ENCODE data around the gene EPHB1. TPM values are rescaled to one million over a fixed set of nuclear protein-coding genes. Genes with fewer than 3 reads are reported as not detected.
"Not testable (repeated sequence)": the region's sequence is repeated elsewhere in the genome, so short reads cannot be mapped to it uniquely, and the experiment has no call there.

Gene EPHB1
- total RNA-seq, 4 donors from 2014 or later, result 1.00 to 8.9 (median 4.5) TPM

DNA sequence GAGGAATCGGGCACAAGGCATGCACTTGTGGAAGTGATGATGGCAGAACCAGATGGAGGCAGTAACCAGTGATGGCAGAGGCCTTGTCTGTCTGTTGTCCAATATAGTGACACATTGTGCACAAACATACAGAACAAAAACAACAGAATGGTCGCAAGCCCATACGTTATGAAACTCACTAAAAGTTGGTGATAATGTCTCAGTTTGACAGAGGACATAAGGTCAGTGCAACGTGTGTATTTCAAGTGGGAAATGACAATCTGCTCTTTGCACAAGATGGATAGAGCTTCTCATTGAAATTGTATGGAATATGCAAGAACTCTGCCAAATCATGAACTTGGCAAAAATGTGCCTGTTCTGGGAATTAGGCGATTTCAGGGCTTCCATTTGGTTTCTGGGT, 169.2 kb downstream of the EPHB1 start:
- ATAC-seq, result no peak
- intact Hi-C loops (cut with DNase I; ENCODE audit: low total_unique reads), result no loop called here
- Histone ChIP-seq H3K9me3 (no peaks in the 10 kb centered on the region), H3K36me3 (no peaks in the 10 kb centered on the region), H3K4me3 (no peak overlapping the region), H3K27ac (no peak overlapping the region), H3K27me3 (no peaks in the 10 kb centered on the region), H3K4me1 (no peaks in the 10 kb centered on the region)
- DNase-seq, result no peak
- TF ChIP-seq, protein P1, sequence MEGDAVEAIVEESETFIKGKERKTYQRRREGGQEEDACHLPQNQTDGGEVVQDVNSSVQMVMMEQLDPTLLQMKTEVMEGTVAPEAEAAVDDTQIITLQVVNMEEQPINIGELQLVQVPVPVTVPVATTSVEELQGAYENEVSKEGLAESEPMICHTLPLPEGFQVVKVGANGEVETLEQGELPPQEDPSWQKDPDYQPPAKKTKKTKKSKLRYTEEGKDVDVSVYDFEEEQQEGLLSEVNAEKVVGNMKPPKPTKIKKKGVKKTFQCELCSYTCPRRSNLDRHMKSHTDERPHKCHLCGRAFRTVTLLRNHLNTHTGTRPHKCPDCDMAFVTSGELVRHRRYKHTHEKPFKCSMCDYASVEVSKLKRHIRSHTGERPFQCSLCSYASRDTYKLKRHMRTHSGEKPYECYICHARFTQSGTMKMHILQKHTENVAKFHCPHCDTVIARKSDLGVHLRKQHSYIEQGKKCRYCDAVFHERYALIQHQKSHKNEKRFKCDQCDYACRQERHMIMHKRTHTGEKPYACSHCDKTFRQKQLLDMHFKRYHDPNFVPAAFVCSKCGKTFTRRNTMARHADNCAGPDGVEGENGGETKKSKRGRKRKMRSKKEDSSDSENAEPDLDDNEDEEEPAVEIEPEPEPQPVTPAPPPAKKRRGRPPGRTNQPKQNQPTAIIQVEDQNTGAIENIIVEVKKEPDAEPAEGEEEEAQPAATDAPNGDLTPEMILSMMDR (IDR thresholded peaks at IDR 0.05 in 4 of 5, conservative IDR thresholded peaks at IDR 0.05 in 1 of 5), result no peak
- no peak for TF ChIP-seq POLR2A (IDR thresholded peaks at IDR 0.05)
- in situ Hi-C loops (cut with MboI; ENCODE audit: low sequenced_read_pairs in 4 of 4), result no loop called here

DNA sequence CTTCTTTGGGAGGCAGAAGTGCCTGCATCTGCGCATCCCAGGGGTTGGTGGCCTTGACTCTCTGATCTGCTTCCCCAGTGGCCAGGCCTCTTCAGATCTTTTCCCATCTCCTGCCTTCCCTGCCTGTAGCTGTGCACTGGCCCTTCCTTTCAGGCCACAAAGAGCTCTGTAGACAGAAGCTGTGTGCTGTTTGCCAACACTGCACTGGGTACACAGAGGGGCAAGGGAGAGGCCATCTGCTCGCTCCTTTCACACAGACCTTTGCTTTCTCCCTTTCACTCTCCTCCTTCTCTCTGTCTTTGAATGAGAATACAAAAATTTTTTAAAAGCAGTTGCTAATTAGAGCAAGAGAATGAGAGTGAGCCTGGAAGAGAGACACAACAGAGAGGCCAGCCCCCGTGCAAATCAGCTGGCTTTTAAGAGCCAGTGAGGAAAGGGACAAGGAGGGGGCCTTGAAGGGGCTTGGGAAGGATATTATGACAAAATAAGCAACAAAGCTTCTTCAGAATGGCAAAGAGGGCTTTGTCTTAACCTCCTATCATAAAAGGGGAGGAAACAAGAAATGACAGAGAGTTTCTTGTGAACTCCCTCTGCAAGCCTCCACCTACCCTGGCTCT, 170.9 kb downstream of the EPHB1 start:
- intact Hi-C loops (cut with DNase I; ENCODE audit: low total_unique reads) (no loop called here), in situ Hi-C loops (cut with MboI; ENCODE audit: low sequenced_read_pairs in 4 of 4) (no loop called here)
- no peaks in the 10 kb centered on the region for H3K4me1 ChIP-seq
- H3K9me3 ChIP-seq, result no peaks in the 10 kb centered on the region
- no peak for TF ChIP-seq POLR2A (IDR thresholded peaks at IDR 0.05)
- TF ChIP-seq, protein P1 (IDR thresholded peaks at IDR 0.05 in 4 of 5, conservative IDR thresholded peaks at IDR 0.05 in 1 of 5), result no peak
- no peak overlapping the region for H3K27ac ChIP-seq
- no peak for DNase-seq
- ATAC-seq, result no peak
- H3K4me3 ChIP-seq, result no peak overlapping the region
- H3K36me3 ChIP-seq, result no peaks in the 10 kb centered on the region
- no peaks in the 10 kb centered on the region for H3K27me3 ChIP-seq

DNA sequence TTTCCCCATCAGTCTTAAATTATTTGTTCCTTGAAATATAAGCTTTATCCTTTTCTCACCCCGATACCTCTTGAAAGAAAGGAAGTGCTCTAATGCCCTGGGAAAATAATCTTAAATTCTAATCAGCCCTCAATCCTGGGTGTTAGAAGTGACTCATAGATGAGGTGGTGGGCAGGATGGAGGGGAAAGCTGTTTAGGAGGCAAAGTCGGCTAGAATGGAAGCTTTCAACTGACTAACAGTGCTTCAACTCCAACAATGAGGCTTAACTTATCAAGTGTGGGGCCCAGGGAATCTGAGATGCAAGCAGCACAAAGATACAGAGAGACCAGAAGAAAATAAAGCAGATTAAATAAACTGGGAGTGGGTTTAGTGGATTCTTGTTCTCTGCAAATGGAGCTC, 175.8 kb downstream of the EPHB1 start:
- TF ChIP-seq POLR2A (IDR thresholded peaks at IDR 0.05), result no peak
- TF ChIP-seq, protein P1 (IDR thresholded peaks at IDR 0.05 in 4 of 5, conservative IDR thresholded peaks at IDR 0.05 in 1 of 5), result no peak
- Histone ChIP-seq H3K4me3 (no peak overlapping the region), H3K36me3 (no peaks in the 10 kb centered on the region), H3K4me1 (no peaks in the 10 kb centered on the region), H3K27me3 (no peaks in the 10 kb centered on the region), H3K27ac (no peak overlapping the region), H3K9me3 (no peaks in the 10 kb centered on the region)
- ATAC-seq (no peak), DNase-seq (no peak)
- in situ Hi-C loops (cut with MboI; ENCODE audit: low sequenced_read_pairs in 4 of 4), result no loop called here
- intact Hi-C loops (cut with DNase I; ENCODE audit: low total_unique reads), result no loop called here

DNA sequence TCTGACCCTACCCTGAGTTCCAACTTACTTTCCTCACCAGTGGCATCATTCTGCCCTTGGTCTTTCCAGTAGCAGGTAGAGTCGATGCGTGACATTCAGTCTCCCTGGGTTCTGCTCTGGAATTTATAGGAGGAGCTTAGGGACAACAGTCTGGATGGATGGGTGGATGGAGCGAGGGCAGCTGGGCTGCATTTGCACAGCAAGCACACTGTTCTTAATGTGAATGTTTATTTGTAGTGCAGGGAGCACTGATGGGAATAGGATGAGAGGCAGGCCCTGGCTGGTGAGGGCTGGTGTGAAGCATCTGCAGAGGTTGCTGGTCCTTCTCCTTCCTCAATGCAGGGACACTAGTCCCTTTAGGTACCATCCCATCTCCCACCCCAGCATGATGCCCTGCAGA, 176.2 kb downstream of the EPHB1 start:
- TF ChIP-seq, protein P1 (IDR thresholded peaks at IDR 0.05 in 4 of 5, conservative IDR thresholded peaks at IDR 0.05 in 1 of 5), result no peak
- DNase-seq (no peak), ATAC-seq (no peak)
- no peak overlapping the region for H3K4me3 ChIP-seq
- no peaks in the 10 kb centered on the region for H3K36me3 ChIP-seq
- in situ Hi-C loops (cut with MboI; ENCODE audit: low sequenced_read_pairs in 4 of 4) (no loop called here), intact Hi-C loops (cut with DNase I; ENCODE audit: low total_unique reads) (no loop called here)
- no peak overlapping the region for H3K27ac ChIP-seq
- no peaks in the 10 kb centered on the region for H3K27me3 ChIP-seq
- H3K9me3 ChIP-seq, result no peaks in the 10 kb centered on the region
- H3K4me1 ChIP-seq, result no peaks in the 10 kb centered on the region

DNA sequence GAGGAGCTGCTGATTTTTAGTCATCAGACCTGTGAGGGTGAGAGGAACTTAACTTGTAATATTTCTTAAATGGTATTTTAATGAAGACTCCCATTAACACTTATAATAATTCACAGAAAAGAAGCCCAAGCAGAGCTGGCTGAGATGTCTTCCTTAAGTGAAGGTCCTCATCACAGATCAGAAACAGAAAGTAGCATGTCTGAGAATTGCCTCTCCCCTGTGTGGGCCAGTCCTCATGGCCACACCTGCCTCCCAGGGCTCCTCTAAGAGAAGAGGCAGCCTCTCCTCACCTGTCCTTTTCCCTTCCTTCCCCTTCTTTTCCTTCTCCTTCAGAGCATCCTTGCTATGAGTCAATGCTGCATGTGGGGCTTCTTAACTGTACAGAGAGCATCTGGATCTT, 176.8 kb downstream of the EPHB1 start:
- H3K27ac ChIP-seq; DNase-seq; ATAC-seq; in situ Hi-C loops (cut with MboI; ENCODE audit: low sequenced_read_pairs in 4 of 4); intact Hi-C loops (cut with DNase I; ENCODE audit: low total_unique reads); H3K9me3 ChIP-seq; H3K4me3 ChIP-seq; H3K36me3 ChIP-seq; H3K27me3 ChIP-seq; H3K4me1 ChIP-seq: not testable (repeated sequence)
